HG02798 (cell line): ENCODE results near the gene METAP1D.
"Not testable (repeated sequence)": the region's sequence is repeated elsewhere in the genome, so short reads cannot be mapped to it uniquely, and the experiment has no call there.

Experiments
- ATAC-seq: cut with Tn5 transposase; IDR thresholded peaks from one replicate; pipeline ENCODE4 v1.9.1; 2021; ENCODE audit warnings: mild to moderate bottlenecking; ENCODE audit not compliant: unreplicated experiment, poor library complexity

METAP1D gene

DNA sequence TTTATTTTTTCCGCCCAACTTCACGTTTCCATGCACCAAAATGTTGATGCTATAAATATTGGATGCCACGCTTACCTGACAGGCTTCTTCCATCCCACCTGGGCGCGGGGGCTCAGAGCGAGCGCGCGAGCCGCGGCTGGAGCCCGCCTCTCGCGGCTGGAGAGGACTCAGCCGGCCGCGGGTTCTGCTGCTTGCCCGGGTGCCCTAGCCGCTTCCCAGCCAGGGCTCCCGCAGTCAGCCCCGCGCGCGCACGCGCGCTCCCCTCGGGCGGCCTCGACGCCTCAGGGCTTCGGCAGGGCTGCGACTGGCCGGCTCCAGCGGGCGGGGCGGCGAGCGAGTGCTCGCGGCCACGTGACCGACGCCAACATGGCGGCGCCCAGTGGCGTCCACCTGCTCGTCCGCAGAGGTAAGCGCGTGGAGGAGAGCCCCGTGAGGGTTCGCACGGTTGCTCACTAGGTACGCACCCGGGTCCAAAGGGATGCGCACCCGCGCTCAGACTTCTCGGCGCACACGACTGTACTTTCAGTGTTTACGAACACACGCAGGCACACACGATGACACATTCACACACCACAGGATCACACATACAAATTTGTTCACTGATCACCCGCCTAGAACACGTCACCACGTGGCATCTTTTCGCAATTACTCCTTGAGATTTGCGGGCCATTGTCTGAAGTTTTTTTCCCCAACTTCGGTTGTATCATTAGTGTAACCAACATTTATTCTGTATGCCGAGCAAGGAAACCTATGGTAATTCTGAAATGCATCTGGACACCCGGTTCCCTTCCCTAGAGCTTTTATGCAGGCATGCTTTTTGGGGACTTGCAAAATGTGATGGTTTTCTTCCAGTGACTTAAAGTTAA lies at the start of gene METAP1D:
Gene METAP1D (plus strand): TSS at position 350 of the 866 bp plus-strand sequence. CDS start 17 bp downstream, at position 367.
- ATAC-seq = peak; percentile 99

DNA sequence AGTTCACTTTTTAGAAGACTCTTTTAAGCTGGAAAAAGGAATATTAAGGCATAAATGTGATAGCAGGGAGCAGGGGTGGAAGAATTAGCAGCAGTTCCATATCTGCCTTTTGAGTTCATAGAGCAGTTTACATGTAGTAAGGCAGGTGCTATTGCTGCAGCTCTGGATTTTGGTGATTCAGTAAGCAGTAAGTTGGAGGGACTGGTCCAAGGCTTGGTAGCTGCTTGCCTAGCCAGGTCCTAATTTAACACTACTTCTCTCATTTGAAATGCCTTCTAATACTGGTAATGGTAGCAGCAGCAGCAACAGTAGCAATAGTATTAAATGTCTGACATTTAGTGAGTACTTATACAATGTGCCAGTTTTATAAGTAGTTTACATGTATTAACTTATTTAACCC lies 47.5 kb upstream of the METAP1D start:
- ATAC-seq = no peak

DNA sequence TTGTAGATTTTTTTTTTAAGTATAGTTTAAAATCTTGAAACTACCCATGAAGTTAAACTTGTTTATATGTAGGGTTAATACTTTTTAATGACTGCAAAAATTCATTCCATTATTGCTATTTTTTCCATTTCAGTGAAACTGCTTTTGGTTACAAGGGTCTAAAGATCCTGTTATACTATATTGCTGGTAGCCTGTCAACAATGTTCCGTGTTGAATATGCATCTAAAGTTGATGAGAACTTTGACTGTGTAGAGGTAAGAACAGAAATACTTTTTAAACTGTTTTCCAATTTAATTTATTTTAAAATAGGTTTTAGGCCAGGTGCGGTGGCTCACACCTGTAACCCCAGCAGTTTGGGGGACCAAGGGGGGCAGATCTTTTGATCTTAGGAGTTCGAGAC lies 47.0 kb upstream of the METAP1D start:
- ATAC-seq = no peak

DNA sequence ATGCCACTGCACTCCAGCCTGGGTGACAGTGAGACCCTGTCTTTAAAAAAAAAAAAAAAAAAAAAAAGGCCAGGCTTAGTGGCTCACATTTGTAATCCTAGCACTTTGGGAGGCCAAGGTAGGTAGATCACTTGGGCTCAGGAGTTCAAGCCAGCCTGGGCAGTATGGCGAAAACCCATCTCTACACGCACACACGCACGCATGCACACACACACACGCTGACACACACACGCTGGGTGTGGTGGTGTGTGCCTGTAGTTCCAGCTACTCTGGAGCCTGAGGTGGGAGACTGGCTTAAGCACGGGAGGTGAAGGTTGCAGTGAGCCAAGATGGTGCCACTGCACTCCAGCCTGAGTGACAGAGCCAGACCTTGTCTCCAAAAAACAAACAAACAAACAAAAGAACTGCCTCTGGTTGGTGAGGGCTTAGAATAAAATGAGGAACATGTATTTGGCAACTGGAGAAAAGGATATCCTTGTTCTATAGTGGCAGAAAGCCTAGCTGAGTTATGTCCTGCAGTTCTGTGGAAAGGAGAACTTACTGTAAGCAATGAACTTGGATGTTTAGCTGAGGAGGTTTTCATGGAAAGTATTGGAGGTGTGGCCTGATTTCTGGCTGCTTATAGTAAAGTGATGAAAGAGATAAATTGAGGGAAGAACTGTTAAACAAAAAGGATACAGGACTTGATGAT lies 43.5 kb upstream of the METAP1D start:
- no peak for ATAC-seq

- ATAC-seq = no peak
Measured at GRCh38 chr2:171957061-171957460, 42.7 kb upstream of the METAP1D start.

GRCh38 chr2:171958475-171958874 lies 41.3 kb upstream of the METAP1D start:
- no peak for ATAC-seq

DNA sequence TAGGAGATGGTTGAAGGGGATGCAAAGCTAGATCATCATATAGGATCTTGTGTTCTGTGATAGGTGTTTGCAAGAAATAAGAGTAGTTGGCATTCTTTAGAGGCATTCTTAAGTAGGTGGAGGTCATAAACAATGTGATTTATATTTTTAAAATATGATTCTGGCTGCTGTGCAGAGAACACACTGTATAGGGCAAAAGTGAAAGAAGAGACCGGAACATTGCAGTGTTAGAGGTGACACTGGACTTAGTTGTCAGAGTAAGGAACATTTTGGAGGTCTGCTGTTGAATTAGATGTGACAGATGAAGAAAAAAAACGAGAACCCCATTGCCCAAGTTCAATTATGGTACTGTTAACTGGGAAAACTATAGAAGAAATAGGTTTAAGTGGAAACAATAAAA lies 39.8 kb upstream of the METAP1D start:
- ATAC-seq = no peak

- no peak for ATAC-seq
Measured at GRCh38 chr2:171960570-171960969, 39.2 kb upstream of the METAP1D start.

- ATAC-seq = no peak
Measured at GRCh38 chr2:171963198-171963597, 36.6 kb upstream of the METAP1D start.

DNA sequence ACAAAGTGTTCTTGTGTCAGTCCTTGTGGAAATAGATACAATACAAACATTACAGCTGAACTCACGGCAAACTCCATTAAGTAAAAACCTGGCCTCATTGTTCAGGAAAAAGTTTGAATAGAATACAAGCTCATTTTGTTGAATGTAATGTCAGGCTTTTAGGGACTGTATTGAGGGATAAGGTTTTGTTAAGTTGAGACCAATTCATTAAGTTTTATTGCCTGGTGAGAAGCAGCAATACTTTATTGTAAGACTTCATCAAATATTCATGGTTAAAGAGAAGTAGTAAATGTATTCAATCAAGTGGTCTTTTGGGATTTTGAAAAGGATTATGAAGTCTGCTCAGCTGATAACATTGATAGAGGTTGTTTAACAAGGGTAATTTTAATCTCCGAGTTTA lies 35.4 kb upstream of the METAP1D start:
- ATAC-seq = no peak

GRCh38 chr2:171965238-171965637 lies 34.5 kb upstream of the METAP1D start:
- ATAC-seq = no peak

DNA sequence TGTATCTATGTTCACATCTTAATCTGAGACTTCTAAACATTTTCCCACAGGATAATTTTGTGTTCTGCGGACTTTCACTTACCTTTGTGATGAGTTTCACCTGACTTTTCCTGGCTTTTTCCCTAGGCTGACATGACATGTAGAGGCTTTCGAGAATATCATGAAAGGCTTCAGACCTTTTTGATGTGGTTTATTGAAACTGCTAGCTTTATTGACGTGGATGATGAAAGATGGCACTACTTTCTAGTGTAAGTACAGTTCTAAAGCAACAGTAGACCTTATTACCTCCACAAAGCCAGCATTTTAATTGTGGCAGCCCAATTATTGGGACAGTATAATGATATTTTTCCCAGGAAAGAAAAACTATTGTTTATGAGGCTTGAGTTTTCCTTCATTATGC lies 34.1 kb upstream of the METAP1D start:
- ATAC-seq = no peak

DNA sequence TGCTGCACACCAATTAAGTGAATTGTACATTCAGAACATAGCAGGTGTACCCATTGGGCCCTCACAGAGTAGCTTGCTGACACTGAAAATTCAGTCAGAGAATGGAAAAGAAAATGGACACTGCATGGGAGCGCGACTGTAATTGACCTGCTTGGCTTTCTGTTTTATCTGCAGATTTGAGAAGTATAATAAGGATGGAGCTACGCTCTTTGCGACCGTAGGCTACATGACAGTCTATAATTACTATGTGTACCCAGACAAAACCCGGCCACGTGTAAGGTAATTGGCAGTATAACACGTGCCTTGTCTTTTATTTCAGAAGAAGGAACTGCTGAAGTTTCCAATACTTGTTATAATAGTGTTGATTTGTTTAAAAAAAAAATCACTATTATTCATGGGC lies 33.5 kb upstream of the METAP1D start:
- ATAC-seq = no peak

GRCh38 chr2:171966688-171967087 lies 33.1 kb upstream of the METAP1D start:
- no peak for ATAC-seq

DNA sequence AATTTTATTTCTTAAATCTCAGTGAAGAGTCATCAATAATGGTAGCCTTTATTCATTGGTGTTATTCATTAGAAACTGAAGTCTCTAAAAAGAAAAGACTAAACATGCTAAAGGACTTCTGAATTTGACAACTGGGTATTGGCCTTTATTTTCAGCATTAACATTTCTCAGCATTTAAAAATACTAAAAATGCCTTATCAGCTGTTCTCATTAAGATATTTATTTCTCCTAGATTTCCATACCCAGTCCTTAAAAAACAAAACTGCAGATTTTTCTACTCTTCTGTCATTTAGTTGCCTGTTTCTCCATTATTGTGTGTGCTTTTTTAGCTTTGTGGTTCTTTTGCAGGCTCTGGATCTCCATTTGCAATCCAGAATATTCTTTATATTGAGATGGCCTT lies 31.2 kb upstream of the METAP1D start:
- no peak for ATAC-seq

- ATAC-seq = no peak
Measured at GRCh38 chr2:171972329-171972982, 27.3 kb upstream of the METAP1D start.

- no peak for ATAC-seq
Measured at GRCh38 chr2:171979103-171979502, 20.6 kb upstream of the METAP1D start.

DNA sequence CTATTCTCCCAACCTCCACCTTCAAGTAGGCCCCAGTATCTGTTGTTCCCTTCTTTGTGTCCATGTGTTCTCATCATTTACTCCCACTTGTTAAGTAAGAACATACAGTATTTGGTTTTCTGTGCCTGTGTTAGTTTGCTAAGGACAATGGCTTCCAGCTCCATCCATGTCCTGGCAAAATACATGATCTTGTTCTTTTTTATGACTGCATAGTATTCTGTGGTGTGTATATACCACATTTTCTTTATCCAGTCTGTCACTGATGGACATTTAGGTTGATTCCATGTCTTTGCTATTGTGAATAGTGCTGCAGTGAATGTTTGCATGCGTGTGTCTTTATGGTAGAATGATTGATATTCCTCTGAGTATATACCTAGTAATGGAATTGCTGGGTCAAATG lies 15.8 kb upstream of the METAP1D start:
- not testable (repeated sequence) for ATAC-seq

GRCh38 chr2:171985076-171985475 lies 14.7 kb upstream of the METAP1D start:
- ATAC-seq = no peak

DNA sequence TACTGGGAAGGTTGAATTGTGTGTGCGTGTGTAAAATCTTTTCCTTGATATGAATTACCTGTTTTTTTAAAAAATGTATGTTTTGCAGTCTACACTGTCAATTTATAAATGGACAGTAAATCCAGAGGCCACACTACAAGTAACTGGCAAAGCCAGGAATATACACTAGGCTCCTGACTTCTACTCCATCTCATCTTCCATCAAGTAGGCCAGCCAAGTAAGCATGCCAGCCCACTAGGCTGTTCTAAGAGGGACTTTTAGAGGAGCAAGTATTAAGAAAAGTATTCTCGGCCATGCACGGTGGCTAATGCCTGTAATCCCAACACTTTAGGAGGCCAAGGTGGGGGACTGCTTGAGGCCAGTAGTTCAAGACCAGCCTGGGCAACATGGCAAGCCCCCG lies 13.0 kb upstream of the METAP1D start:
- no peak for ATAC-seq

- ATAC-seq = no peak
Measured at GRCh38 chr2:171991027-171991426, 8.7 kb upstream of the METAP1D start.
